GM19193 (cell line): ENCODE data around the gene RUNX1.

ENCODE experiments used
- POLR2A ChIP-seq: IDR thresholded peaks from 4 replicates; pipeline ENCODE4 v1.6.1; 2011; ENCODE audit not compliant: insufficient read depth, insufficient read length; ENCODE audit errors: extremely low read depth

RUNX1 gene

GRCh38 chr21:34796518-34797200 is 252.4 kb downstream of the RUNX1 start:
- TF ChIP-seq POLR2A: no peak

GRCh38 chr21:34795548-34796180 is 253.4 kb downstream of the RUNX1 start:
- no peak for TF ChIP-seq POLR2A

GRCh38 chr21:34795175-34795547 is 253.9 kb downstream of the RUNX1 start:
- no peak for TF ChIP-seq POLR2A

- no peak for TF ChIP-seq POLR2A
Observed at GRCh38 chr21:34794686-34795085, 254.4 kb downstream of the RUNX1 start.

GRCh38 chr21:34793471-34793870 is 255.6 kb downstream of the RUNX1 start:
- TF ChIP-seq POLR2A: no peak

- no peak for TF ChIP-seq POLR2A
Observed at GRCh38 chr21:34792504-34793089, 256.5 kb downstream of the RUNX1 start.

- TF ChIP-seq POLR2A: no peak
Observed at GRCh38 chr21:34791776-34792503, 257.2 kb downstream of the RUNX1 start.

GRCh38 chr21:34790834-34791233 is 258.3 kb downstream of the RUNX1 start:
- no peak for TF ChIP-seq POLR2A

- no peak for TF ChIP-seq POLR2A
Observed at GRCh38 chr21:34790341-34790740, 258.8 kb downstream of the RUNX1 start.

GRCh38 chr21:34788879-34789278 is 260.2 kb downstream of the RUNX1 start:
- no peak for TF ChIP-seq POLR2A

GRCh38 chr21:34783815-34784214 is 265.3 kb downstream of the RUNX1 start:
- TF ChIP-seq POLR2A: no peak

GRCh38 chr21:34782506-34783360 is 266.4 kb downstream of the RUNX1 start:
- no peak for TF ChIP-seq POLR2A

- TF ChIP-seq POLR2A: no peak
Observed at GRCh38 chr21:34781526-34781925, 267.6 kb downstream of the RUNX1 start.

- no peak for TF ChIP-seq POLR2A
Observed at GRCh38 chr21:34779860-34780259, 269.2 kb downstream of the RUNX1 start.

GRCh38 chr21:34775793-34776192 is 273.3 kb downstream of the RUNX1 start:
- no peak for TF ChIP-seq POLR2A

- TF ChIP-seq POLR2A: no peak
Observed at GRCh38 chr21:34774750-34775149, 274.4 kb downstream of the RUNX1 start.
